Tibial artery (tissue), 4 donors: ENCODE results near the gene DOCK1.

Experiments
- DNase-seq, 2 donors: peaks; one replicate each; pipeline ENCODE4 v3.0.0-alpha.2; 2019
- H3K27ac ChIP-seq, 2 donors: fragments of 200-600 bp; sonication (generic) in 1 of 2; 1 replicate in 1 of 2; 2 replicates in 1 of 2; pipeline ENCODE4 v1.5.1; 2018 to 2019; ENCODE audit warnings: mild to moderate bottlenecking in 1 of 2
- H3K27me3 ChIP-seq, 2 donors: fragments of 200-600 bp; sonication (generic) in 1 of 2; one replicate each; pipeline versions ENCODE4 v1.5.1 to v1.6.0; 2016 to 2019
- H3K36me3 ChIP-seq, 3 donors: fragments of 200-600 bp; sonication (generic) in 2 of 3; one replicate each; pipeline ENCODE4 v1.5.1; 2016 to 2019; ENCODE audit warnings: mild to moderate bottlenecking in 2 of 3
- H3K4me1 ChIP-seq, 4 donors: fragments of 200-600 bp; sonication (generic) in 2 of 4; 1 replicate in 3 of 4; 2 replicates in 1 of 4; pipeline ENCODE4 v1.5.1; 2016 to 2019
- H3K4me3 ChIP-seq, 2 donors: fragments of 200-600 bp; sonication (generic) in 1 of 2; 1 replicate in 1 of 2; 2 replicates in 1 of 2; pipeline ENCODE4 v1.5.1; 2018 to 2019; ENCODE audit warnings: mild to moderate bottlenecking in 2 of 2
- H3K9me3 ChIP-seq, 3 donors: fragments of 200-600 bp; sonication (generic) in 1 of 3; one replicate each; pipeline ENCODE4 v1.5.1; 2016 to 2019
- intact Hi-C: fragments of 100-400 bp; cut with DNase I; formaldehyde crosslinking; loops from one replicate; pipeline ENCODE4 v1.15.0; 2023; ENCODE audit warnings: low total_unique reads
- TF ChIP-seq, protein P1 (sequence below), 2 experiments: fragments of 200-600 bp in 1 of 2; fragments of 450-650 bp in 1 of 2; IDR thresholded peaks; one replicate each; pipeline ENCODE4 v1.5.1; 2017 to 2019; ENCODE audit warnings: antibody characterized with exemption in 2 of 2, mild to moderate bottlenecking in 1 of 2, moderate library complexity in 1 of 2

Gene DOCK1

DNA sequence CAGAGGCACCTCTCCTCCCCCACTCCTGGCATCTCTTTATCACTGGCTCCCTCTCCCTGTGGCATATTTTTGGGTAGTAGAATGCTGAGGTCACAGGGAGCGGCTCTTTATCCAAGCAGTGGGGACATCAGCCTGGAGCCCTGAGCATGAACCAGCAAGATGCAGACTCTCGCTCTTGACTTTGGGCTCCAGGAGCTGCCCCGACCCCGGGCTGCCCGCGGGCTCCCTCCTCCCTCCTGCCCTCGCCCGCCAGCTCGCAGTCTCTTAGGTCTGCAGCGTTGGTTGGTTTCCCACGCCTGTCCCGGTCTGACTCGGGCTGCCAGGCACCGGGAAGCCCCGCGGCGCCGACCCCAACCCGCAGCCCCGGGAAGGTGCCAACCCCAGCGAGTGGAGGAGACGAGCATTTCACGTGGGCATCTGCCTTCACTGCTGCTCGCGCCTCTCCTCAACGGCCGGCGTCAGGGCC, 289.8 kb downstream of the DOCK1 start:
- intact Hi-C loops = no loop called here
- no peak overlapping the region for H3K27ac ChIP-seq
- DNase-seq = no peak

DNA sequence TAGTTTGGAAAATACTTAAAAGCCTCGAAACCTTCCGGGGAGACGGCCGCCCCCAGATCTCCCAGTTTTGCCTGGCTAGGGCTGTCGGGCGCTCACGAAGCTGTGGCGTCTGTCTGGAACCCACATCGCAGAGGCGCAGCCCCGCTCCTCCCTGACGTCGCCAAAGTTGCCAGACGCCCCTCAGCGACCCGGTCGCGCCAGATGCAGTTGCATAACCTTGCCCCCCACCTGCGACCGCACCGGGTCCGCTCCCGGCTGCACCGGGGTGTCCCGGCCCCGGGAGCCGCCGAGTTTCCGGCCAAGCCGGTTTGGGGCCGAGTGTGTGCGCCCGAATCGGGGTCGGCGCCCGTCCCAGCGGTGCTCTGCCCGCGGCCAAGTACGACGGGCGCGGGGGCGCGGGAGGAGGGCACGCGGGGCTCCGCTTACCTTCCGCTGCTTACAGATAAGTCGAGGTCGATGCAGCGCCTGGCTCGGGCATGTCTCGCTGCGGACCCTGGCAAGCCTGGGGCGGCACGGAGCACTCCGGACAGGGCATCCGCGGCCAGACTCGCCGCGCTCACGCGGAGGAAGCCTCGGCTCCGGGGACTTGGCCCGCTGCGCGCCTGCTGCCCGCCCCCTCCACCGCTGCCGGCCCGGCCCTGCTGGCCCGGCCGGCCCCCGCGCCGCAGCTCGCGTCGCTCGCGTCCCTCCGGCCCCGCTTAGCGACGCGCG, 290.5 kb downstream of the DOCK1 start:
- H3K4me3 ChIP-seq = peak overlapping the region; percentile 40 to 51

More for the DNA sequence above, 289.8 kb downstream of the DOCK1 start:
- Histone ChIP-seq H3K36me3 (no peaks in the 10 kb centered on the region), H3K4me1 (peaks cover 0 to 23% (median 18%) of the 10 kb centered on the region in 4 donors), H3K27me3 (peaks cover 0 to 3% of the 10 kb centered on the region in 2 donors), H3K4me3 (peak overlapping the region; percentile 40 to 51), H3K9me3 (no peaks in the 10 kb centered on the region)
- TF ChIP-seq, protein P1, sequence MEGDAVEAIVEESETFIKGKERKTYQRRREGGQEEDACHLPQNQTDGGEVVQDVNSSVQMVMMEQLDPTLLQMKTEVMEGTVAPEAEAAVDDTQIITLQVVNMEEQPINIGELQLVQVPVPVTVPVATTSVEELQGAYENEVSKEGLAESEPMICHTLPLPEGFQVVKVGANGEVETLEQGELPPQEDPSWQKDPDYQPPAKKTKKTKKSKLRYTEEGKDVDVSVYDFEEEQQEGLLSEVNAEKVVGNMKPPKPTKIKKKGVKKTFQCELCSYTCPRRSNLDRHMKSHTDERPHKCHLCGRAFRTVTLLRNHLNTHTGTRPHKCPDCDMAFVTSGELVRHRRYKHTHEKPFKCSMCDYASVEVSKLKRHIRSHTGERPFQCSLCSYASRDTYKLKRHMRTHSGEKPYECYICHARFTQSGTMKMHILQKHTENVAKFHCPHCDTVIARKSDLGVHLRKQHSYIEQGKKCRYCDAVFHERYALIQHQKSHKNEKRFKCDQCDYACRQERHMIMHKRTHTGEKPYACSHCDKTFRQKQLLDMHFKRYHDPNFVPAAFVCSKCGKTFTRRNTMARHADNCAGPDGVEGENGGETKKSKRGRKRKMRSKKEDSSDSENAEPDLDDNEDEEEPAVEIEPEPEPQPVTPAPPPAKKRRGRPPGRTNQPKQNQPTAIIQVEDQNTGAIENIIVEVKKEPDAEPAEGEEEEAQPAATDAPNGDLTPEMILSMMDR (IDR thresholded peaks at IDR 0.05) = no peak

GRCh38 chr10:127196282-127197153, 291.3 kb downstream of the DOCK1 start, which contains the start of gene INSYN2A:
INSYN2A (minus strand) TSS chr10:127196591; CDS start chr10:127176395, 20,196 bp downstream.
- no peaks in the 10 kb centered on the region for H3K36me3 ChIP-seq
- H3K27ac ChIP-seq = no peak within 1 kb of the TSS
- H3K9me3 ChIP-seq = no peaks in the 10 kb centered on the region
- TF ChIP-seq, protein P1 (IDR thresholded peaks at IDR 0.05) = no peak
- H3K4me1 ChIP-seq = peaks cover 0 to 23% (median 18%) of the 10 kb centered on the region in 4 donors
- peaks cover 0 to 3% of the 10 kb centered on the region in 2 donors for H3K27me3 ChIP-seq
- DNase-seq = no peak
- intact Hi-C loops = no loop called here
- peak within 1 kb of the TSS; percentile 40 to 51 for H3K4me3 ChIP-seq

More for the DNA sequence above, 290.5 kb downstream of the DOCK1 start:
- Histone ChIP-seq H3K4me1 (peaks cover 0 to 23% (median 18%) of the 10 kb centered on the region in 4 donors), H3K27ac (no peak overlapping the region), H3K27me3 (peaks cover 0 to 3% of the 10 kb centered on the region in 2 donors), H3K9me3 (no peaks in the 10 kb centered on the region), H3K36me3 (no peaks in the 10 kb centered on the region)
- no peak for DNase-seq
- TF ChIP-seq, protein P1 (IDR thresholded peaks at IDR 0.05) = no peak
- intact Hi-C loops = no loop called here

- Histone ChIP-seq H3K36me3 (no peaks in the 10 kb centered on the region), H3K9me3 (no peaks in the 10 kb centered on the region), H3K27ac (no peak overlapping the region), H3K4me3 (no peak overlapping the region), H3K4me1 (peaks cover 0 to 23% (median 18%) of the 10 kb centered on the region in 4 donors), H3K27me3 (peaks cover 0 to 3% of the 10 kb centered on the region in 2 donors)
- DNase-seq = no peak
- TF ChIP-seq, protein P1 (IDR thresholded peaks at IDR 0.05) = no peak
- intact Hi-C loops = no loop called here
These were observed 291.9 kb downstream of the DOCK1 start for GRCh38 chr10:127197154-127197432.

GRCh38 chr10:127198307-127198706, 293.1 kb downstream of the DOCK1 start:
- H3K4me1 ChIP-seq = peaks cover 0 to 23% (median 18%) of the 10 kb centered on the region in 4 donors
- no peak for DNase-seq
- no peaks in the 10 kb centered on the region for H3K36me3 ChIP-seq
- peaks cover 0 to 3% of the 10 kb centered on the region in 2 donors for H3K27me3 ChIP-seq
- TF ChIP-seq, protein P1 (IDR thresholded peaks at IDR 0.05) = no peak
- H3K4me3 ChIP-seq = no peak overlapping the region
- intact Hi-C loops = no loop called here
- H3K27ac ChIP-seq = no peak overlapping the region
- no peaks in the 10 kb centered on the region for H3K9me3 ChIP-seq
